ENCODE measurements around the gene IER3.
"Not testable (repeated sequence)": the region's sequence is repeated elsewhere in the genome, so short reads cannot be mapped to it uniquely, and the experiment has no call there.

- TF ChIP-seq, protein P1, sequence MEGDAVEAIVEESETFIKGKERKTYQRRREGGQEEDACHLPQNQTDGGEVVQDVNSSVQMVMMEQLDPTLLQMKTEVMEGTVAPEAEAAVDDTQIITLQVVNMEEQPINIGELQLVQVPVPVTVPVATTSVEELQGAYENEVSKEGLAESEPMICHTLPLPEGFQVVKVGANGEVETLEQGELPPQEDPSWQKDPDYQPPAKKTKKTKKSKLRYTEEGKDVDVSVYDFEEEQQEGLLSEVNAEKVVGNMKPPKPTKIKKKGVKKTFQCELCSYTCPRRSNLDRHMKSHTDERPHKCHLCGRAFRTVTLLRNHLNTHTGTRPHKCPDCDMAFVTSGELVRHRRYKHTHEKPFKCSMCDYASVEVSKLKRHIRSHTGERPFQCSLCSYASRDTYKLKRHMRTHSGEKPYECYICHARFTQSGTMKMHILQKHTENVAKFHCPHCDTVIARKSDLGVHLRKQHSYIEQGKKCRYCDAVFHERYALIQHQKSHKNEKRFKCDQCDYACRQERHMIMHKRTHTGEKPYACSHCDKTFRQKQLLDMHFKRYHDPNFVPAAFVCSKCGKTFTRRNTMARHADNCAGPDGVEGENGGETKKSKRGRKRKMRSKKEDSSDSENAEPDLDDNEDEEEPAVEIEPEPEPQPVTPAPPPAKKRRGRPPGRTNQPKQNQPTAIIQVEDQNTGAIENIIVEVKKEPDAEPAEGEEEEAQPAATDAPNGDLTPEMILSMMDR (IDR thresholded peaks at IDR 0.05; ENCODE audit: low read length): not testable (repeated sequence)
- not testable (repeated sequence) for TF ChIP-seq EZH2 (optimal IDR thresholded peaks at IDR 0.05; ENCODE audit: low read depth, low read length); EZH2phosphoT487 (IDR thresholded peaks at IDR 0.05; ENCODE audit: low read length)
Measured at GRCh38 chr6:30756405-30757003, 12.2 kb upstream of the IER3 start.
